ENCODE results near the gene PATJ.

- TF ChIP-seq, protein P1, sequence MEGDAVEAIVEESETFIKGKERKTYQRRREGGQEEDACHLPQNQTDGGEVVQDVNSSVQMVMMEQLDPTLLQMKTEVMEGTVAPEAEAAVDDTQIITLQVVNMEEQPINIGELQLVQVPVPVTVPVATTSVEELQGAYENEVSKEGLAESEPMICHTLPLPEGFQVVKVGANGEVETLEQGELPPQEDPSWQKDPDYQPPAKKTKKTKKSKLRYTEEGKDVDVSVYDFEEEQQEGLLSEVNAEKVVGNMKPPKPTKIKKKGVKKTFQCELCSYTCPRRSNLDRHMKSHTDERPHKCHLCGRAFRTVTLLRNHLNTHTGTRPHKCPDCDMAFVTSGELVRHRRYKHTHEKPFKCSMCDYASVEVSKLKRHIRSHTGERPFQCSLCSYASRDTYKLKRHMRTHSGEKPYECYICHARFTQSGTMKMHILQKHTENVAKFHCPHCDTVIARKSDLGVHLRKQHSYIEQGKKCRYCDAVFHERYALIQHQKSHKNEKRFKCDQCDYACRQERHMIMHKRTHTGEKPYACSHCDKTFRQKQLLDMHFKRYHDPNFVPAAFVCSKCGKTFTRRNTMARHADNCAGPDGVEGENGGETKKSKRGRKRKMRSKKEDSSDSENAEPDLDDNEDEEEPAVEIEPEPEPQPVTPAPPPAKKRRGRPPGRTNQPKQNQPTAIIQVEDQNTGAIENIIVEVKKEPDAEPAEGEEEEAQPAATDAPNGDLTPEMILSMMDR (IDR thresholded peaks at IDR 0.05), result no peak
- TF ChIP-seq POLR2A (IDR thresholded peaks at IDR 0.05) (no peak), POLR2AphosphoS5 (IDR thresholded peaks at IDR 0.05) (no peak)
Observed at GRCh38 chr1:61828805-61829204, 86.5 kb downstream of the PATJ start.

Measured in stomach (tissue), 4 donors.